D341Med (cell line): ENCODE results near the gene FARP2.

Source experiments
- DNase-seq: peaks from one replicate; pipeline ENCODE4 v3.0.0; 2012; ENCODE audit warnings: low spot score

Gene FARP2

GRCh38 chr2:241456546-241456945, 100.5 kb downstream of the FARP2 start:
- peak; percentile 2 for DNase-seq

DNA sequence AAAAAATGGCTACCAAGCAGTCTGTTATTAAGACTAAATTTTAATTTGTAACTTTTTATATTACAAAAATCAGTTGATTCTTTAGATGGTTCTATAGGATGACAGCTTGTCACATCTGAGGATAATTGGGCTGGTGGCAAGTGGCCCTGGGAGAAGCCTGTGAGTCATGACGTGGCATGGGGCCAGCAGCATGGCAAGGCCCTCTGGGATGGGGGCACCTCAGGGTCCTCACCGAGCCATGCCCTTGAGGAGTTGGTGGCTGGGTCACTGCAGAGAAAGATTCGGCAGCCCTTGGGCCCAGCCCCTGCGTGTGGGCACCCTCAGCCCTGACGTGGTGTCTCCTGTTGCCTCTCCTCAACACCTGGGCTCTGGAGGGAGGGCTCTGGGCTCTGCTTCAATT, 102.6 kb downstream of the FARP2 start:
- DNase-seq = peak; percentile 29

GRCh38 chr2:241459520-241459919, 103.4 kb downstream of the FARP2 start:
- DNase-seq = no peak

DNA sequence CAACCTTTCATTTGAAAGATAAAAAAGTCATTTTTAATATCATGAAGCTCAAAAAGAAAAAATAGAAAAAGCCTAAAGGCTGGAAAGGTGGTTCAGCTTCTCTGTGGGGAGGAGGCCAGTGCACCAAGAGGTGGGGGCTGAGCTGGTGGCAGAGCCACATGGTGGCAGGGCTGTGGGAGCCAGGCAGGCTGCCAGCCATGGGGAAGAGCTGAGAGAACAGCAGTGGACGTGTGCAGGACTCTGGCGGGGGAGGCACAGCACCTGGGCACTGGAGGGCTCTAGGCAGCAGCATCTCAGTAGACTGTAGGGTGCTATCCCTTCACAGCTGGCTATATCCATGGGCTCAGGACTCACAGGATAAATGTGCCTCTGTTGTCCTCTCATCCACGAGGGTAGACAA, 104.5 kb downstream of the FARP2 start:
- DNase-seq = no peak

- no peak for DNase-seq
Measured at GRCh38 chr2:241461693-241462677, 105.9 kb downstream of the FARP2 start.

DNA sequence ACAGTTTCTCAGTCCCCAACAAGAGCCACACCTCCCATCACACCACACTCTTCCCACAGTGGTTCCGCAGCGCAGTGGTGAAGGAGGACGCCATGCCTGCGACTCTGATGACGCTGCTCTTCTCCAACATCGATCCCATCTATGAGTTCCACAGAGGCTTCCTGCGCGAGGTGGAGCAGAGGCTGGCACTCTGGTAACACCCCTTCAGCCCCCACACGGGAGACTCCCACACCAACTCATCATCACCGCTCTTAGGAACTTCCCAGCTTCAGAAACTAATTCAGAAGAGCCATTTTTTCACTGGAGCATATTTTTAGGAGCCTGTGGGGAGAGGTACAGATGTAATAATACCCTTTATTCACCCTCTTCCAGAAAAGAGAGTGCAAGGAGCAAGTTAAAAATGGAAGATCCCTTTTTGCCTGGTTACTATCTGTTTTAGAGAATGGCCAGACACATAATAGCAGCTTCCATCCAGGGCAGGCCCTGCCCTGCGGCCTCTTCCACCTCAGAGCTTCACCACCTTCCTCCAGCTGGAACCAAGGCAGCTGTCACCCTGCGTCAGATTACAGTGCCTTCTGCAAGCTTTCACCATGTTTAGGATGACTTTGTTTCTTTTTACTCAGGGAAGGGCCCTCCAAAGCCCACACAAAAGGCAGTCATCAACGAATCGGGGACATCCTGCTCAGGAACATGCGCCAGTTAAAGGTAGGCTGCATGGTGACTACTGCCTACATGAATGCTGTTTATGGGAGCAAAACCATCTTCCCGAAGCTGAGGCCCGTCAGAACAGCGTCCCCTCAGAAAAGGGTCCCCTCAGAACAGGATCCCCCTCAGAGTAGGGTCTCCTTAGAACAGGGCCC, 107.4 kb downstream of the FARP2 start:
- DNase-seq = no peak

DNA sequence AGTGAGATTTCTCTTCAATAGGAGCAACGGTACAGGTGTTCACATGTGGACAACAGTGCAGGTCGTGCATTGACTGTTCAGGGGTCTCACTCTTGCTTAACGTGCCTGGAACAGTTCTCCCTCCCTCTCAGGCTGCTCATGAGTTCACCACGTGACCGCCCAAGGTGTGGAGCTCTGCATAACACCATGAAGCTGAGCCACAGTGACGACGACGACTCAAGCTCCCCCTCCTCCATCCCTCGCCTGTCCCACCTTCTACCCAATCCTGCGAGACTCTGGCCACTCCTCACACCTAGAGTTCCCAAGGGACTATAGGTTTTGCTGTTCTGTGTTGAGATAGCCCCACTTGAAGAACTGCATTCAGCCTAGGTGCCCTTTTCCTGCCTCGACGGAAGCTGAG, 109.5 kb downstream of the FARP2 start:
- no peak for DNase-seq

DNA sequence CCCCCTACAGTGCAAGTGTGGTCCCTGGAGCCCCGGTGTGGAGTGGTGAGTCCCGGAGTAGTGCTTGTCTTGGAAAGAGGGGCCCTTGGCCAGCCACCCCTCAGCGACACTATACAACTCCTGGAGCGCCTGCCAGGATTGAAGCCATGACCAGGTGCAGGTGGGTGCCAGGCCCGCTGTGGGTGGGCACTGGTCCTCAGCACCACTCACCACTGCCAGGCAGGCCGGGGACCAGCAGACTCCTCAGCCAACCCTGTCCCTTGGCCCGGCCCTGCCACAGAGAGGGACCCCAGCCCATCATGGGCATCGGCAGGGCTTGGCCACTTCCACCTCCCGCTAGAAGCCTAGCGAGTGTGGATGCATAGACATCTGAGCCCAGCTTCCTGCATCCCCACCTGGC, 110.1 kb downstream of the FARP2 start:
- no peak for DNase-seq

GRCh38 chr2:241467777-241468475, 111.8 kb downstream of the FARP2 start:
- DNase-seq = no peak

GRCh38 chr2:241468476-241468781, 112.3 kb downstream of the FARP2 start:
- no peak for DNase-seq

DNA sequence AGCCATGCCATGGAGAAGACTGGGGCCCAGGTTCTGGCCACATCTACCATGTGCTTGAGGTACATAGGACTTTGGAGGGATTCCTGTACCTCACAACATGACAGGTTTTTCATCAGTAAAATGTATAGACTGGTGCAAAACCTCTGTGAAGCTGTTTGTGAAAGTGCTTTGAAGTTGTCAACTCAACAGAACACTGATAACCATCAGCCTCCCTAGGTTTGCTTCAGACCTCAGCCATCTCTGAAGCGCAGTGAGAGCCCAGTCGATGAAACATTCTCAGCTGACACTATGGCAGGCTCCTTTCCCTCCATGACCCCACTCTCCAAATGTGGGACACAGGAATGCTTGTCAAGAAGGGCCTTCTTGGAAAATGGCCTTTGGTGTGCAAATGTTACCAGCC, 113.7 kb downstream of the FARP2 start:
- DNase-seq = no peak

GRCh38 chr2:241473399-241473798, 117.3 kb downstream of the FARP2 start:
- no peak for DNase-seq

- no peak for DNase-seq
Measured at GRCh38 chr2:241475267-241475666, 119.2 kb downstream of the FARP2 start.

- no peak for DNase-seq
Measured at GRCh38 chr2:241478166-241478565, 122.1 kb downstream of the FARP2 start.

DNA sequence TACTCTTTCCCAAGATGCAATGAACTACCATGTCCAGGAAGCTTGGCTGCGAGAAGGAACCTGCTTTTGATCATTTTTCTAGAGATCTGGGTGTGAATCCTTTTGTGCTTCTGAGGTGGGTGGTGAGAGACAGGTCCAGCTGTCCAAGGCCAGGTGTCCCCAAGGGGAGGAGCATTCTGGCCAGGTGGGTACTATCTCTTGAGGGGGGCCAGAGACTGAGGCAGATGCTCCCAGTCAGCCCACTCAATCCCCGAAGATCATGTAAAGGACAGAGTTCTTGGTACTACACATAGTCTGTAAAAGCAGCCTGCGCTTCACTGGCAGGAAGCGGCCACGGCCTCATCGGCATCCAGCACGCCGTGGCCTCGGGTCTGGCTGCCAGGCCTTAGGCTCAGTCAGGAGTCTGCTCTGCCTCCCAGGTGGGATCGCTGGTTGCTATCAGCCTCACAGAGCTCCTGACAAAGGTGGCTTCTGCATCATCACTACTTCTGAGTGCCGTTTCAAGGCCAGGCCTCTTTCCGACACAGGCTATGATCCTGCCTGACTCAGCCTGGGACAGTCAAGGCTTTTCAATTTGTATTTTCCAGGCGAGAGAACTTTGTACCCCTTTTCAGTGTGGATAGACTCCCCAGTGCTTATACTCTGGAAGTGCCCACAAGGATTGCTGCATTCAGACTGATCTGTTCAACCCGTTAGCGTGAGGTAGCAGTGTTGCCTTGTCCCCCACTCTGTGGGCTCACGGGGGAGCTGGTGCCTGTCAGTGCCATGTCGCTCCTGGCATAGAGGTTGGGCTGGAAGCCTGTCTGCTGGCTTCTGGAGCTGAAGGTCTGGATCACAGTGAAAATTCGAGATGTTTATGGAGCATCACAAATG, 123.2 kb downstream of the FARP2 start:
- no peak for DNase-seq

- no peak for DNase-seq
Measured at GRCh38 chr2:241481687-241482086, 125.6 kb downstream of the FARP2 start.

- DNase-seq = no peak
Measured at GRCh38 chr2:241482126-241482955, 126.3 kb downstream of the FARP2 start.

DNA sequence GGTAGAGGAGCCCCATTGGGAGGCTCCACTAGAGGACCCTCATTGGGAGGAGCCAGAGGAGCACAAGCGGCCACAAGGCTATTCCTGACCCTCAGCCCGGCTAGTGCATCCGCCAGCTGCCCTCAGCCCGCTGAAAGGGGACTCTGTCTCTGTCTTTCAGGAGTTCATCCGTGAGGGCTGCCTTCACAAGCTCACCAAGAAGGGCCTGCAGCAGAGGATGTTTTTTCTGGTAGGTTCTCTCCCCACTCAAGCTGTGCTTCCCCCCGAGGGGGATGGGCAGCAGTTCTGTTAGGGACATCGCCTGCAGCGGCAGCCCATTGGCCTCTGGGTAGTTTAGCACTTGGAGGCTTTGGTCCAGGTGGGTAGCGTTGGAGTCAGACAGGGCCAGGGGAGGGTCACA, 127.2 kb downstream of the FARP2 start:
- DNase-seq = no peak

DNA sequence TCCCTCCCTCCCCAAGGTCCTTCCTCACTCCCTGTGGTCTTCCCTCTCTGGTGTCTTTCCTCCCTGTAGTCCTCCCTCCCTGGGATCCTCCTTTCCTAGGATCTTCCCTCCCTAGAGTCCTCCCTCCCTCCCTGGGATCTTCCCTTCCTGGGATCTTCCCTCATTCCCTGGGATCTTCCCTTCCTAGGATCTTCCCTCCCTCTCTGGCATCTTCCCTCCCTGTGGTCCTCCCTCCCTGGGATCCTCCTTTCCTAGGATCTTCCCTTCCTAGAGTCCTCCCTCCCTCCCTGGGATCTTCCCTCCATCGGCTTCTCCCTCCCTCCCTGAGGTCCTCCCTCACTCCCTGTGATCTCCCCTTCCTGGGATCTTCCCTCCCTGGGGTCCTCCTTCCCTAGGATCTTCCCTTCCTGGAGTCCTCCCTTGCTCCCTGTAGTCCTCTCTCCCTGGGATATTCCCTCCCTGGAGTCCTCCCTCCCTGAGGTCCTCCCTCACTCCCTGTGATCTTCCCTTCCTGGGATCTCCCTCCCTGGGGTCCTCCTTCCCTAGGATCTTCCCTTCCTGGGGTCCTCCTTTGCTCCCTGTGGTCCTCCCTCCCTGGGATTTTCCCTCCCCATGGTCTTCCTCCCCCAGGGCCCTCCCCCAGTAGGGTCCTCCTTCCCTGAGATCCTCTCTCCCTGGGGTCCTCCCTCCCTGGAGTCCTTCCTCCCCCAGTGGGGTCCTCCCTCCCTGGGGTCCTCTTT, 129.3 kb downstream of the FARP2 start:
- no peak for DNase-seq

- no peak for DNase-seq
Measured at GRCh38 chr2:241489088-241489487, 133.0 kb downstream of the FARP2 start.
